Smooth muscle cell (in vitro differentiated cells): ENCODE measurements around the gene TRIM37. TPM values are rescaled to one million over a fixed set of nuclear protein-coding genes. Genes with fewer than 3 reads are reported as not detected.
A peak's percentile ranks its signal among the peaks of the same experiment; 100 is the strongest.

ENCODE experiments used
- DNase-seq: peaks from one replicate; lab custom pipeline; 2025; ENCODE audit not compliant: unreplicated experiment; lab: John Stamatoyannopoulos, UW
- H2AFZ ChIP-seq: fragments of 200-600 bp; sonication (generic); 2 replicates; pipeline ENCODE4 v1.6.0; 2016; ENCODE audit warnings: antibody characterized with exemption, low read depth, mild to moderate bottlenecking
- H3F3A ChIP-seq: fragments of 200-600 bp; sonication (generic); 2 replicates; pipeline ENCODE4 v1.6.0; 2017; ENCODE audit warnings: antibody characterized with exemption, low read depth
- H3K27ac ChIP-seq: fragments of 200-600 bp; sonication (generic); 2 replicates; pipeline ENCODE4 v1.5.1; 2016; ENCODE audit warnings: low read depth, mild to moderate bottlenecking
- H3K27me3 ChIP-seq: fragments of 200-600 bp; sonication (generic); 2 replicates; pipeline ENCODE4 v1.6.1; 2016; ENCODE audit warnings: low read depth, mild to moderate bottlenecking
- H3K36me3 ChIP-seq: fragments of 200-600 bp; sonication (generic); 2 replicates; pipeline ENCODE4 v1.5.1; 2016; ENCODE audit warnings: low read depth
- H3K4me1 ChIP-seq: fragments of 200-600 bp; sonication (generic); 2 replicates; pipeline ENCODE4 v1.5.1; 2016; ENCODE audit warnings: low read depth
- H3K4me2 ChIP-seq: fragments of 200-600 bp; sonication (generic); 2 replicates; pipeline ENCODE4 v1.6.0; 2016; ENCODE audit warnings: mild to moderate bottlenecking
- H3K4me3 ChIP-seq: fragments of 200-600 bp; sonication (generic); 2 replicates; pipeline ENCODE4 v1.5.1; 2016; ENCODE audit warnings: mild to moderate bottlenecking
- H3K79me2 ChIP-seq: fragments of 200-600 bp; sonication (generic); 2 replicates; pipeline ENCODE4 v1.6.0; 2016; ENCODE audit warnings: low read depth, mild to moderate bottlenecking
- H3K9ac ChIP-seq: fragments of 200-600 bp; sonication (generic); 2 replicates; pipeline ENCODE4 v1.6.0; 2016; ENCODE audit warnings: low read depth
- H3K9me3 ChIP-seq: fragments of 200-600 bp; sonication (generic); replicated peaks from 2 replicates; pipeline ENCODE4 v1.5.1; 2016; ENCODE audit warnings: low read depth
- H4K20me1 ChIP-seq: fragments of 200-600 bp; sonication (generic); 2 replicates; pipeline ENCODE4 v1.6.0; 2016; ENCODE audit warnings: low read depth
- CTCF ChIP-seq: fragments of 200-600 bp; sonication (generic); IDR thresholded peaks from 2 replicates; pipeline ENCODE4 v1.5.1; 2017; ENCODE audit warnings: borderline replicate concordance, mild to moderate bottlenecking, antibody characterized with exemption; ENCODE audit not compliant: insufficient read depth, poor library complexity, severe bottlenecking
- WGBS: methylation state at CpG from one replicate; pipeline ENCODE4 v1.1.7; 2016; ENCODE audit warnings: low lambda C conversion rate; 5-methylcytosine and 5-hydroxymethylcytosine counted together
- polyA plus RNA-seq: library from polyadenylated mRNA; unstranded; fragments of >200 nt; fragmentation: Nextera tagmentation; extraction: Ambion mirVana; gene quantifications from 2 replicates; pipeline ENCODE4 v1.2.1, GENCODE V29; 2016
- total RNA-seq: library from RNA; depleted of rRNA; stranded (reverse); fragments of >200 nt; gene quantifications from 2 replicates; pipeline ENCODE4 v1.2.3, GENCODE V29; 2014

TRIM37 gene
- total and polyA plus RNA-seq, 2 experiments from 2014 or later = 8.0 to 16.5 TPM

DNA sequence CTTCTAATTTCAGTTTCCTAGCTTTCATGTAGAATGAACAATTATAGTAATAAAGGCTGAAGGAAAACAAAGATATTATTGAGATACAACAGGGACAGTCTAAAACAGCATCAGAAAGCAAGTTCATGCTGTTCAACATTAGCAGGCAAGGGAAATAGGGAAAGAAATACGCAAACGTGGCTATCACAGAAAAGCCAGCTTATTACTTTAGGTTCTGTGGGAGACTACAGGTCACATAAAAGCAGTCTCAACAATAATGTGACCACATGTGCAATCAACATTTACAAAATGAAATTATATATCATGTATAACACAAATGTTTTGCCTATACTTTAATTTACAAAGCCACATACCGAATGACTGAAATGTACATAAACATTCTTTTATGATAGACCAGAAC, 4.9 kb upstream of the TRIM37 start:
- no peaks in the 10 kb centered on the region for H3K4me1 ChIP-seq
- whole genome bisulfite sequencing = 95% methylated on average over 3 of the region's 3 CpGs
- H3K27me3 ChIP-seq = no peaks in the 10 kb centered on the region
- H3K79me2 ChIP-seq = peaks cover 11% of the 10 kb centered on the region
- H3K36me3 ChIP-seq = peaks cover 7% of the 10 kb centered on the region
- no peak overlapping the region for H3K4me2 ChIP-seq
- no peak overlapping the region for H3K4me3 ChIP-seq
- peaks cover 4% of the 10 kb centered on the region for H3F3A ChIP-seq
- H4K20me1 ChIP-seq = no peaks in the 10 kb centered on the region
- H3K27ac ChIP-seq = no peak overlapping the region
- TF ChIP-seq CTCF = no peak
- no peak overlapping the region for H3K9ac ChIP-seq
- no peak for DNase-seq
- no peak overlapping the region for H2AFZ ChIP-seq
- no peaks in the 10 kb centered on the region for H3K9me3 ChIP-seq

DNA sequence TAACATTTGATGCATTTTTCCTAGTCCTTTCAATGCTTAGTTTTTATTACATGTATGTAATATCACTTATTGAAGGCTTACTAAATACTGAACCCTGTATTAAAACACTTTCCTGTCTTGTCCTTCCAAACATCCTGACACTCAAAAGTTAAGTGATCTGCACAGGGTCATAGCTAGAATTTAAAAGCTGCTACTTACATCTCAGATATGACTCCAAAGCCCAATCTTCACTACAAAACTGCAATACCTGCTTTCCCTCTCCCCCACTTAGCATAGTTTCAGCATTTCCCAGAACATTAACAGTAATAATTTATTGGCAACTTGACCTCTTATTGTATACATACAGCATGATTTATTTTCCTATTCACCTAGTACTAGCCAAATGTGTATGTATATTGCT, 4.3 kb upstream of the TRIM37 start:
- Histone ChIP-seq H3K79me2 (peaks cover 5% of the 10 kb centered on the region), H3K4me3 (no peak overlapping the region), H4K20me1 (no peaks in the 10 kb centered on the region), H3K27me3 (no peaks in the 10 kb centered on the region), H2AFZ (no peak overlapping the region), H3K9ac (no peak overlapping the region), H3K4me2 (no peak overlapping the region), H3K4me1 (no peaks in the 10 kb centered on the region), H3K9me3 (no peaks in the 10 kb centered on the region), H3F3A (peaks cover 4% of the 10 kb centered on the region), H3K36me3 (peaks cover 7% of the 10 kb centered on the region), H3K27ac (no peak overlapping the region)
- TF ChIP-seq CTCF = no peak
- DNase-seq = no peak

GRCh38 chr17:59108400-59109102, 1.9 kb upstream of the TRIM37 start:
- no peak for TF ChIP-seq CTCF
- Histone ChIP-seq H3K27me3 (no peaks in the 10 kb centered on the region), H3K4me3 (no peak overlapping the region), H3K79me2 (peaks cover 22% of the 10 kb centered on the region), H3K27ac (no peak overlapping the region), H3K9ac (no peak overlapping the region), H3K9me3 (no peaks in the 10 kb centered on the region), H3K4me2 (no peak overlapping the region), H3K4me1 (peaks cover 11% of the 10 kb centered on the region), H3K36me3 (peaks cover 7% of the 10 kb centered on the region), H4K20me1 (no peaks in the 10 kb centered on the region), H3F3A (peaks cover 4% of the 10 kb centered on the region), H2AFZ (no peak overlapping the region)
- no peak for DNase-seq
- 93% methylated on average over 7 of the region's 7 CpGs for WGBS

- peaks cover 23% of the 10 kb centered on the region for H3K79me2 ChIP-seq
Observed at GRCh38 chr17:59107306-59107670, 608 bp upstream of the TRIM37 start.

More at GRCh38 chr17:59107306-59107670, 608 bp upstream of the TRIM37 start:
- WGBS = 6% methylated on average over 10 of the region's 10 CpGs
- H3F3A ChIP-seq = peaks cover 4% of the 10 kb centered on the region
- no peak for TF ChIP-seq CTCF
- H2AFZ ChIP-seq = peak overlapping the region; percentile 80
- H3K27ac ChIP-seq = peak overlapping the region; percentile 48
- H3K4me1 ChIP-seq = peaks cover 11% of the 10 kb centered on the region
- H3K27me3 ChIP-seq = no peaks in the 10 kb centered on the region
- peaks cover 4% of the 10 kb centered on the region for H4K20me1 ChIP-seq
- peak overlapping the region; percentile 66 for H3K9ac ChIP-seq
- H3K4me2 ChIP-seq = peak overlapping the region; percentile 92
- peak overlapping the region; percentile 87 for H3K4me3 ChIP-seq
- no peak for DNase-seq
- no peaks in the 10 kb centered on the region for H3K9me3 ChIP-seq
- peaks cover 7% of the 10 kb centered on the region for H3K36me3 ChIP-seq
